ENCODE results near the gene IPCEF1. TPM values are rescaled to one million over a fixed set of nuclear protein-coding genes. Genes with fewer than 3 reads are reported as not detected.

Gene IPCEF1
- total and polyA plus RNA-seq, 2 of the 4 experiments (the other 2 are of a cell fraction): under 0.01 to 0.03 TPM

GRCh38 chr6:154236646-154237301, 119.8 kb downstream of the IPCEF1 start:
- H3K4me1 ChIP-seq (ENCODE audit: control insufficient read depth, insufficient read depth, low read length): peaks cover 6% of the 10 kb centered on the region; the same call in 1 of the 2 replicates
- H2AK5ac ChIP-seq (ENCODE audit: low read depth, low read length): peak overlapping the region; percentile 25; the same call in 1 of the 2 replicates
- no peaks in the 10 kb centered on the region for H3K36me3 ChIP-seq (ENCODE audit: control insufficient read depth, insufficient read depth, low read length)
- H2BK15ac ChIP-seq (ENCODE audit: low read depth, low read length): no peak overlapping the region
- DNase-seq (peak; percentile 13), ATAC-seq (ENCODE audit: low read depth) (peak; percentile 81)
- H4K5ac ChIP-seq (ENCODE audit: low read depth, low read length): no peak overlapping the region
- POLR2A ChIA-PET (ENCODE audit: unreplicated experiment): no interaction called here
- no peak overlapping the region for H2AFZ ChIP-seq (replicated peaks; ENCODE audit: low read length, poor library complexity)
- H3K4ac ChIP-seq (ENCODE audit: low read depth, low read length): no peak overlapping the region
- H3K9me1 ChIP-seq (ENCODE audit: insufficient read depth, low read length): peaks cover 3% of the 10 kb centered on the region; the same call in 1 of the 2 replicates
- H3K27ac ChIP-seq (ENCODE audit: insufficient read depth, low read length): no peak overlapping the region
- H4K8ac ChIP-seq (ENCODE audit: low read depth in 2 of 2, low read length in 2 of 2): 0 out of 4 replicates have a peak overlapping the region, but pooled peaks of 1 of the 2 experiments have one; percentile 14
- no peak overlapping the region for H3K4me3 ChIP-seq (ENCODE audit: insufficient read depth, low read depth, low read length)
- no peaks in the 10 kb centered on the region for H4K20me1 ChIP-seq (ENCODE audit: insufficient read depth, low read length)
- H3K27me3 ChIP-seq (ENCODE audit: control insufficient read depth, insufficient read depth, low read length): no peaks in the 10 kb centered on the region
- H3K56ac ChIP-seq (ENCODE audit: extremely low read depth, insufficient read depth, low read length): peak overlapping the region; percentile 62; the same call in 1 of the 2 replicates
- no peaks in the 10 kb centered on the region for H3K9me3 ChIP-seq (ENCODE audit: control insufficient read depth, insufficient read depth, low read length)
- H3K79me1 ChIP-seq (ENCODE audit: low read depth in 1 of 2, low read length in 2 of 2): no peaks in the 10 kb centered on the region
- no peak overlapping the region for H3K9ac ChIP-seq (ENCODE audit: low read depth, low read length)
- H2AK9ac ChIP-seq (replicated peaks; ENCODE audit: low read depth, low read length, poor library complexity): no peak overlapping the region
- dilution Hi-C loops (cut with HindIII; ENCODE audit: low sequenced_read_pairs, unreplicated experiment): no loop called here
- peak overlapping the region; percentile 12 for H3K18ac ChIP-seq (ENCODE audit: low read depth, low read length)
- BruUV-seq (replicated peaks): no TSS peak
- H2BK120ac ChIP-seq (ENCODE audit: low read depth, low read length): no peak overlapping the region
- in situ Hi-C loops (cut with MboI; ENCODE audit: low sequenced_read_pairs): no loop called here
- H3K4me2 ChIP-seq (ENCODE audit: low read depth, low read length): peak overlapping the region; percentile 67; the same call in 1 of the 2 replicates
- H4K91ac ChIP-seq (ENCODE audit: insufficient read depth, low read depth, low read length): no peak overlapping the region
- WGBS, 2 experiments (ENCODE audit: extremely low coverage in 2 of 2, insufficient read length in 1 of 2): 0% methylated on average over 1 of the region's 4 CpGs; no CpG with 5 or more reads in 1 of the 2 experiments
- CTCF ChIA-PET: interaction anchor here (1.2 to 1.4 kb wide), 3 partner anchors 12 to 41 kb away, joined by 3 to 4 read pairs (median 3); no protein-coding TSS in a partner anchor
- H2BK5ac ChIP-seq (ENCODE audit: low read depth, low read length, poor library complexity, severe bottlenecking): no peak overlapping the region
- peak overlapping the region; percentile 18; the same call in 1 of the 2 replicates for H3K23ac ChIP-seq (ENCODE audit: low read depth, low read length)
- H2BK20ac ChIP-seq (ENCODE audit: low read depth, low read length): peak overlapping the region; percentile 31; the same call in 1 of the 2 replicates
- intact Hi-C loops (cut with micrococcal nuclease): loop anchor here (5.0 kb wide), 1 partner anchor 44 kb away; no protein-coding TSS in a partner anchor
- no peak overlapping the region for H3K14ac ChIP-seq (replicated peaks; ENCODE audit: low read depth, low read length)
- TF ChIP-seq ELK1 (IDR thresholded peaks at IDR 0.05; ENCODE audit: borderline replicate concordance, low read depth, low read length) (no peak), RCOR1 (IDR thresholded peaks at IDR 0.05; ENCODE audit: insufficient replicate concordance, low read length) (no peak), CEBPB (IDR thresholded peaks at IDR 0.05; ENCODE audit: low read depth, low read length) (no peak), MXI1 (IDR thresholded peaks at IDR 0.05; ENCODE audit: borderline replicate concordance, low read depth, low read length) (no peak), MAFK (IDR thresholded peaks at IDR 0.05; ENCODE audit: low read depth, low read length) (no peak), MAZ (IDR thresholded peaks at IDR 0.05; ENCODE audit: borderline replicate concordance, low read depth, low read length) (no peak), RAD21 (IDR thresholded peaks at IDR 0.05; ENCODE audit: low read length) (no peak), SMC3 (IDR thresholded peaks at IDR 0.05; ENCODE audit: low read depth, low read length) (no peak), CHD1 (IDR thresholded peaks at IDR 0.05; ENCODE audit: low read depth, low read length) (no peak), FOS (IDR thresholded peaks at IDR 0.05; ENCODE audit: low read depth, low read length) (no peak), BHLHE40 (IDR thresholded peaks at IDR 0.05; ENCODE audit: low read depth, low read length) (no peak), CTCF (conservative IDR thresholded peaks at IDR 0.05; ENCODE audit: low read depth, low read length) (no peak), RFX5 (IDR thresholded peaks at IDR 0.05; ENCODE audit: low read depth, low read length) (no peak), NFE2L2 (IDR thresholded peaks at IDR 0.05; ENCODE audit: low read depth, low read length) (no peak)
